NCI-H69 (cell line): Measurements from ENCODE around the gene TOMT.
A peak's percentile ranks its signal among the peaks of the same experiment; 100 is the strongest.

ENCODE experiments used
- DNase-seq: peaks from one replicate; lab custom pipeline; 2025; lab: John Stamatoyannopoulos, UW

Gene TOMT

GRCh38 chr11:72088076-72088808 lies 17.5 kb upstream of the TOMT start:
- no peak for DNase-seq

GRCh38 chr11:72091292-72091691 lies 14.4 kb upstream of the TOMT start:
- peak; percentile 81 for DNase-seq

GRCh38 chr11:72098741-72099140 lies 7.0 kb upstream of the TOMT start:
- no peak for DNase-seq

GRCh38 chr11:72100009-72100408 lies 5.7 kb upstream of the TOMT start:
- no peak for DNase-seq

GRCh38 chr11:72100462-72100861 lies 5.3 kb upstream of the TOMT start:
- no peak for DNase-seq

DNA sequence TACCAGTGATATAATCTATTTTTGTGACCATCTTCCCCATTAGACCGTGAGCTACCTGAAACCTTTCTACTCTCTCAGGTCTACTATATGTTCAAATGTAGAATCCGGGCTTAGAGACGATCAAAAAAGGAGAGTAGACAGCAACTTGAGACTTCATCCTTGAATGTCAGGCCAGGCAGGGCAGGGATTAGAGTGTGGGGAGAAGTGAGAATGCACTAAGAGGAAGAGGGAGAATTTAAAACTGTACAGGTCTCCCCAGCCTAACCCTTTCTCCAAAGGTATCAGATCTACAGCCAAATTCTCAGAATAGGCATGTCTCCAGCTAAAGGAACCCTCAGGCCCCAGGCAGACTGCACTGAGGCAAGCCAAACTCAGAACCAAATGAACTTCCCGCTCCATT lies 3.6 kb upstream of the TOMT start:
- DNase-seq: no peak

DNA sequence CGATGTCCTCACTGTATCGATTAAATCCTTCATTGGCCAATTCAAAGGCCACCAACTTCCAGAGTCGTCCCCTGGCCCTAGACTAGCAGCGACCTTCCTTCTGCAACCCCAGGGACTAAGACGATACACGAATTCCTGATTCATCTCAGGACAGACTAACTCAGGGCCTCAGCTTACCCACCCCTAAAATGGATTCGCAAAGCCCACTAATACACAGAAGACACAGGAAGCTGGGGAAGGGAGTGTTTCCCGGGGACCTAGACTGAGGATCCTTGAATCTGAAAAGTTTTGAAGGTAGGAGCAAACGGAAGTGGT lies 3.1 kb upstream of the TOMT start:
- no peak for DNase-seq

DNA sequence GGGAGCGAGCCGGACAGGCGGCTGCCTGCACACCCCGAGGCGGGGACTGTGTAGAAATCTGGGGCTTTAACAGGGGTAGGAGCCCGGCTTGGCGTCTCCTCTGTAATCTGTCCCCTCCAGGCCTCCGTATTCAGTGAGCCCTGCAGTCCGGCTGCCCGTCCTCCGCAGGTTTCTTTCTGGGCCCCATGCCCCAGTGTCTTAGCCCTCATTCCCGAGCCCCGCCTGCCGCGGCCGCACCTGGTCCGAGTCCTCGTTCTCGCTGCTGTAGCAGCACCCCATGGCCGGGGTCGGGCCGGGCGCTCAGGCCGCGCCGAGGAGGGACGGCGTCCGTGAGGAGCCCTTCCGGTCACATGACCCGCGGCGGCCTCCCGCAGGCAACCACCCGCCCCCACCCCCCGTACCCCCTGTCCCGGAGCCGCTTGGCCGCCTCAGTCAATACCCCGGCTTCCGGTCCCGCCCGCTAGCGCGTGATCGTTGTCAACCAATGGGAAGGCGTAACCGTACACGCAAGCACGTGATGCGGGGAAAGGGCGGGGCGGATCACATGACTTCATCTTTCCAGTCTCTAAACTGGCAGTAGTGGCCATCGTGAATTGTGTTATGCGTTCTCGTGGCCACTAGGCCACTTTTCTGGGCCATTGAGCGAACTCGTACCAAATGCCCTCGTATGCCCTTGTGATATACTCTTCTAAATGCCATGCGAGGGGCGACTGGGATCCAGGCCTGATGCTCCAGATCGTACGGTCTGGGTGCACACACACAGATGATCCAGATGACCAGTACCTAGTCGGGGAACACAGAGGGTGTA lies 2.6 kb upstream of the TOMT start, which contains the start of gene LAMTOR1:
Gene LAMTOR1 (minus strand): TSS at position 352 of the 808 bp plus-strand sequence. CDS start 73 bp downstream, at position 279.
- peak; percentile 100 for DNase-seq

DNA sequence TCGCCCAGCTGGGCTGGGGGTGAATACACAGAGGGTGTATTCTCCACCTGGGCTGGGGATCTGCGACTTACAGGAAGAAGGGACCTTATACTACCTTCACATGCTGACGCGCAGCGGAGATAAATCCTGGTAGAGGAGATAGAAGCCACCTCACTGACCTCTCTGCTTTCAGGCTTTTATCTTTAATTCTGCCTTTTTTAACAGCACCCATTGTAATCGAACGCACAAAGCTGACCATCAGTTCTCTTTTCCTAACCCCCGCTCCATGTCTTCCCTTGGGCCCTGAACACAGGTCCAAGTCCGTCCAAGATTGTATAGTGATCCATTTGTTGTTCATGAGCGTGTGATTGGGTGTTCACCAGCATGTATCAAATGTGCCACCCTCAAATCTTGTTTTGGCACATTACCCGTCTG lies 2.0 kb upstream of the TOMT start:
- no peak for DNase-seq

DNA sequence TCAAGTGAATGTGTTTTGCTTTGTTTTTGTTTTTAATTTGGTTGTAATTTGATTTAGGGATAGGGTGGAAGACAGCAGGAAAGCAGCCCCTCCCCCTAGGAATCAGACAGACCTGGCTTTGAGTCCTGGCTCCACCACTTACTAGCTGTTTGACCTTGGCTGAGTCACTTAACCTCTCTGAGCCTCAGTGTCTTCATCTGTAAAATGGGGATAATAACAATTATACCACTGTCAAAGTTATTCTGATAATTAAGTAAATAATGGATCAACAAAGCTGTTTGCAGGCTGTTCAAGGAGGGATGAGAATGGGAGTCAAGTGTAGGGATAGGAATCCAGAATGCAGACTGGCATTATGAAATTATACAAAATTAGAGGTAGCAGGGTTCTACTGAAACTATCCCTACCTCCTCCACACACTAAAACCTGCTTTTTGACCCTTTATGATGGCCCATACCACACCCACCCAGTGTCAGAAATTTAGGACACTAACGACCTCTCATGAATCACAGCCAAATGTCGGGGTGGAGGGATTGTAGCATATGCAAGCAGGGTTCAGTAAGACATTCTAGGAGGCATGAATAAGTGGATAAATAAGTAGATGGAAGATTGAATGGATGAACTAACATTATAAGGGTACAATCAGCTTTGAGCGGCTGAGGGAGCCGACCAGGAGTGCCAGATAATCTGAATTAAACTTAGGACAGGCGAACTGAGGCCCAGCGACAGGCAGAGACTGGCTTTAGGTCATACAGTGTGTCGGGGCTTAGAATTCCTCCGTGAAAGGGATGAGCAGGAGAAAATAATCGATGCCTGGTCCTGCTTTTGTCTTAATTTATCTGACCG lies 5.8 kb downstream of the TOMT start:
- peak; percentile 54 for DNase-seq

GRCh38 chr11:72112143-72112977 lies 6.6 kb downstream of the TOMT start, which contains the start of gene ANAPC15:
TSS of gene ANAPC15 (minus strand) at chr11:72112695. CDS start at chr11:72111276, 1,419 bp downstream.
- DNase-seq: peak; percentile 100

DNA sequence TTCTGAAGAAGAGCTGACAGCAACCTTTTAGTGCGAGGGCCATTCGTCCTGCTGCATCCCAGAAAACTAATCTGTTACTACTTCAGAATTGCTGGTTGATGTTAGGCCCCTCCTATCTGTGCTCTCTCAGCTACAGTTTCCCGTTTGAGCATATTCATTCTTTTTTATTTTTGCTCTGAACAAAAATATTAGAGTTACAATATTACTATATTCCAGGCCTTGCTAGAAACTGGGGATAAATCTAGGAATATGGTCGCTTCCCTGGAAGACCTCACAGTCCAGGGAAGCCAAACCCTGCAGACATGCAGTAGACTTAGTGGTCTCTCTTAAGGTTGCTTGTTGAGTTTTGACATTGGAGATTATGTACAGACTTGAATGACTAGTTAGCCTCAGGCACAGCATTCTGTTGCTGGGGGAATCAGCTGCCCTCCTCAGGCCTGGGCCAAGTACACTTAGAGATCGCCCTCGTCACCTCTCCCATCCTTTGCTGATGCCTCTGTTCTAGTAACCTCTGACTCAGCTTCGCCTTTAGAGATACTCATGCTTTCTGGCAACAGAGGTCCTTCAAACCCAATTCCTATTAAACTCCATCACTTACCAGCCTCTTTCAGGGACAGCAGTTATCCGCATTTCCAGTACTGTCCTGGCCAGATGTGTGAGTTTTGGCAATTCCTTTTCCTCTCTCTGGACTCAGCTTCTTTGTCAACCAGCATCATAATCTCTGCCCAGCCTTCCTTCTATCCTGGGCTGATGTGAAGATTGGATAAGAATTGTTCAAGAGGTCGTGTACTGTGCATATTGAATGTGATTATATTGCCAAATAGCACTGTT lies 7.5 kb downstream of the TOMT start:
- peak; percentile 42 for DNase-seq

DNA sequence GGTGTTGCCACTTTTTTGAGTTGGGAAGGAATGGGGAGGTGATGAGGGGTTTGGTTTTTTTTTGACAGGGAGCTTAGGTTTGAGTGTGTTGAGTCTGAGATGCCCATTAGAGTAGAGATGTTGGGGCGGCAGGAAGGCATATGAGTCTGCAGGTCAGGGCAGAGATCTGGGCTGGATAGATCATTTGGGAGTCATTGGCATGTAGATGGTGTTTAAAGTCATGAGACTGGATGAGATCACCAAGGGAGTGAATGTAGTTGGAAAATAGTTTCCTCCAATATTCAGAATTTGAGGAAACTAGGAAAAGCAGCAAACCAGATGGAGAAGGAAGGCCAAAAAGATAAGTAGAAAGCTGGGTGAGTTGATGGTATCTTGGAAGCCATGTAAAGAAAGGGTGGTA lies 8.8 kb downstream of the TOMT start:
- DNase-seq: no peak

- no peak for DNase-seq
Observed at GRCh38 chr11:72116019-72116755, 10.5 kb downstream of the TOMT start.

GRCh38 chr11:72119198-72119597 lies 13.5 kb downstream of the TOMT start:
- no peak for DNase-seq

GRCh38 chr11:72120930-72121329 lies 15.2 kb downstream of the TOMT start:
- DNase-seq: no peak

GRCh38 chr11:72122607-72123006 lies 16.9 kb downstream of the TOMT start:
- no peak for DNase-seq

DNA sequence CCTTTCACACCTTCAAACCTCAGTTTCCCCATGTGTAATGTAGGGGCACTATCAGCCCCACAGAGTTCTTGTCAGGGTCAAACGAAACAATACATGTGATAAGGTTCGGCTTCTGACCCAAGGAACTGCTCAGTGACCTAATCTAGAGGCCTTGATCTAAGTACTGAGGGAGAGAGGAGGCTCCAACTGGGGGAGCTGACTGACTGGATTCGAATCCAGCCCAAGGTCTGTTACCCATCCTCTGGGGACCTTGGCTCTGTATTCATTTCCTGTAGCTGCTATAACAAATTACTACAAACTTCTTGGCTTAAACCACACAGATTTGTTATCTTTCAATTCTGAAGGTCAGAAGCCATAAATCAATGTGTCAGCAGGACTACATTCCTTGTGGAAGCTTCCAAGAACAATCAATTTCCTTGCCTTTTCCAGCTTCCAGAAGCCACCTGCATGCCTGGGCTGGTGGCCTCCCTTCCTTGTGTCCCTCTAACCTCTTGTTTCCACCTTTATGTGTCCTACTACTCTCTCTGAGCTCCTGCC lies 17.5 kb downstream of the TOMT start:
- DNase-seq: no peak

DNA sequence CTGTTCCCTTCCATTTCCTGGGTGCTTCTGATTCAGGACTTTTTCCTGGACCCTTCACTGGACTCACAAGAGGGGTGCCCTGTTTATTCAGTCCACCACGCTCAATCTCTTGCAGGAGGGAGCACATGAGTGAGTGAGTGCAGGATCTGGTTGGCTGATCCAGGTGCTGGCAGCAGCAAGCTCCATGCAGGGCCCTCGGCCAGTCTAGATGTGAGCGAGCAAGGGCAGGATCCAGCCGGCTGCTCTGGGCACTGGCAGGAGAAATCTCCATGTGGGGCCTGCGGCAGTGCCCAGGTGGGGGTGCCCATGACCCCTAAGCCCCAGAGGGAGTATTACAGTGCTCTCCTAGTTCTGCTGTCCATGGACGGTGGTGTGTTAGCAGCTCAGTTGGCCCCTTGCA lies 18.3 kb downstream of the TOMT start:
- no peak for DNase-seq

DNA sequence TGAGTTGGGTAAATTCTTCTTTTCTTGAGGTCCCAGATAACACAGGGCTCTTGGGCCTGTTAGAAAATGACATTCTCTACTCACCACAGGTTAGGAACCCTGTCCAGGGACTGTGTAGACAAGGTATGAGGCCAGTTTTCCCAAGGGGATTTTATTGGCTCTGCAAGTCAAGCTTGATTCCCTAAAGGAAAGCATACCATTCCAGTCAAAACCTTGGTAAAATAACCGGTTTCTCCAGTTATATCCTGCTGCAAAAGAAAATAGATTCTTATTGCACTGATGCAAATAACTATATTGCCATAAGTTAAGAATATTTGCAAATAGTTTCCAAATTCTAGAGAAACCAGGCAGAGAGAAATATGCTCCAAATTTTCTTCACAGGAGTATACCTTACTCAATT lies 20.2 kb downstream of the TOMT start:
- no peak for DNase-seq
